HEK293T (cell line): Measurements from ENCODE around the gene STXBP3.

ENCODE experiments used
- CTCF ChIA-PET: fragments of 350-600 bp; formaldehyde crosslinking; extraction: SDS; loops from one replicate; lab custom pipeline; 2021; ENCODE audit warnings: antibody characterized with exemption, inconsistent platforms; lab: Yijun Ruan, JAX
- POLR2A ChIA-PET: fragments of 350-600 bp; formaldehyde crosslinking; extraction: SDS; loops from one replicate; lab custom pipeline; 2020; ENCODE audit warnings: antibody characterized with exemption, inconsistent platforms; lab: Yijun Ruan, JAX
- DNase-seq: peaks from one replicate; pipeline ENCODE4 v3.0.0; 2012; ENCODE audit warnings: mixed read lengths; ENCODE audit errors: extremely low spot score
- ARNT ChIP-seq: fragments of 450-650 bp; IDR thresholded peaks from 2 replicates; pipeline ENCODE4 v1.6.1; 2017; ENCODE audit warnings: mild to moderate bottlenecking
- BHLHE40 ChIP-seq: fragments of 450-650 bp; IDR thresholded peaks from 2 replicates; pipeline ENCODE4 v1.6.1; 2016; ENCODE audit warnings: mild to moderate bottlenecking, moderate library complexity, borderline replicate concordance
- CTBP1 ChIP-seq: fragments of 450-650 bp; IDR thresholded peaks from 2 replicates; pipeline ENCODE4 v1.6.1; 2016; ENCODE audit warnings: borderline replicate concordance
- ELF4 ChIP-seq: fragments of 450-650 bp; IDR thresholded peaks from 2 replicates; pipeline ENCODE4 v1.6.1; 2017; ENCODE audit warnings: antibody characterized with exemption
- FOXA1 ChIP-seq: fragments of 450-650 bp; IDR thresholded peaks from 2 replicates; pipeline ENCODE4 v1.6.1; 2016; ENCODE audit warnings: mild to moderate bottlenecking
- FOXK2 ChIP-seq: fragments of 450-650 bp; IDR thresholded peaks from 2 replicates; pipeline ENCODE4 v1.6.1; 2016; ENCODE audit warnings: mild to moderate bottlenecking
- FOXM1 ChIP-seq: fragments of 450-650 bp; IDR thresholded peaks from 2 replicates; pipeline ENCODE4 v1.6.1; 2017; ENCODE audit warnings: mild to moderate bottlenecking, borderline replicate concordance
- HDGF ChIP-seq: fragments of 450-650 bp; IDR thresholded peaks from 2 replicates; pipeline ENCODE4 v1.6.1; 2017; ENCODE audit warnings: antibody characterized with exemption, borderline replicate concordance
- L3MBTL2 ChIP-seq: fragments of 450-650 bp; conservative IDR thresholded peaks from 2 replicates; pipeline ENCODE4 v1.6.1; 2016; ENCODE audit warnings: mild to moderate bottlenecking
- LEF1 ChIP-seq: fragments of 450-650 bp; IDR thresholded peaks from 2 replicates; pipeline ENCODE4 v1.6.1; 2017; ENCODE audit warnings: mild to moderate bottlenecking, borderline replicate concordance
- NFRKB ChIP-seq: fragments of 450-650 bp; IDR thresholded peaks from 2 replicates; pipeline ENCODE4 v1.6.1; 2016; ENCODE audit warnings: mild to moderate bottlenecking, moderate library complexity
- SP1 ChIP-seq: fragments of 450-650 bp; IDR thresholded peaks from 2 replicates; pipeline ENCODE4 v1.6.1; 2017
- SUZ12 ChIP-seq: fragments of 450-650 bp; IDR thresholded peaks from 2 replicates; pipeline ENCODE4 v1.6.1; 2016; ENCODE audit warnings: mild to moderate bottlenecking
- TARDBP ChIP-seq: fragments of 450-650 bp; IDR thresholded peaks from 2 replicates; pipeline ENCODE4 v1.6.1; 2016
- ZNF384 ChIP-seq: fragments of 450-650 bp; IDR thresholded peaks from 2 replicates; pipeline ENCODE4 v1.6.1; 2016
- TF ChIP-seq, protein P1 (sequence below): fragments of 450-650 bp; IDR thresholded peaks from 2 replicates; pipeline ENCODE4 v1.6.1; 2016

STXBP3 gene

DNA sequence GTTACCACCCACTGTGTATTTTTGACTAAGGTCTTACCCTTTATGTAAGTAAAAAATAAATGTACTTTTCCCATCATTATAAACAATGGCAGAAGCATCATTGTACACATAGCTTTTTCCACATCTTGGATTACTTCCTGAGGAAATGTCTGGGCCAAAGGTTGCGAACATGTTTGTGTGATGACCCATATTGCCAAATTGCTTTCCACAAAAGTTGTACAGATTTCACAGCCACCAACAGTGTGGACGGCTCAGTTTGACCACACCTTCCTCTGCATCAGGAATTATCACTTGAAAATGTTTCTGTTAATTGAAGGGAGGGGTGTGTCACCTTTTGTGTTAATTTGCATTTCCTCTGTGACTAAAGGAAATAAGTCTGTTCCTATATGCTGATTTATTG lies 84.8 kb downstream of the STXBP3 start:
- DNase-seq = no peak
- POLR2A ChIA-PET = interaction anchor here (1.1 kb wide), 1 partner anchor 15 kb away, joined by 3 read pairs; no protein-coding TSS in a partner anchor
- CTCF ChIA-PET = interaction anchor here (0.6 to 6.8 kb wide), 3 partner anchors 66 to 282 kb away, joined by 4 to 65 read pairs (median 4); no protein-coding TSS in a partner anchor
- TF ChIP-seq ZNF384 = no peak
- no peak for TF ChIP-seq ARNT
- no peak for TF ChIP-seq NFRKB
- TF ChIP-seq SP1 = no peak
- no peak for TF ChIP-seq SUZ12
- TF ChIP-seq ELF4 = no peak
- no peak for TF ChIP-seq LEF1
- no peak for TF ChIP-seq HDGF
- no peak for TF ChIP-seq FOXA1
- TF ChIP-seq TARDBP = no peak
- TF ChIP-seq FOXM1 = no peak
- no peak for TF ChIP-seq BHLHE40
- TF ChIP-seq CTBP1 = no peak
- TF ChIP-seq L3MBTL2 = no peak
- TF ChIP-seq, protein P1, sequence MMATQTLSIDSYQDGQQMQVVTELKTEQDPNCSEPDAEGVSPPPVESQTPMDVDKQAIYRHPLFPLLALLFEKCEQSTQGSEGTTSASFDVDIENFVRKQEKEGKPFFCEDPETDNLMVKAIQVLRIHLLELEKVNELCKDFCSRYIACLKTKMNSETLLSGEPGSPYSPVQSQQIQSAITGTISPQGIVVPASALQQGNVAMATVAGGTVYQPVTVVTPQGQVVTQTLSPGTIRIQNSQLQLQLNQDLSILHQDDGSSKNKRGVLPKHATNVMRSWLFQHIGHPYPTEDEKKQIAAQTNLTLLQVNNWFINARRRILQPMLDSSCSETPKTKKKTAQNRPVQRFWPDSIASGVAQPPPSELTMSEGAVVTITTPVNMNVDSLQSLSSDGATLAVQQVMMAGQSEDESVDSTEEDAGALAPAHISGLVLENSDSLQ = no peak
- no peak for TF ChIP-seq FOXK2

DNA sequence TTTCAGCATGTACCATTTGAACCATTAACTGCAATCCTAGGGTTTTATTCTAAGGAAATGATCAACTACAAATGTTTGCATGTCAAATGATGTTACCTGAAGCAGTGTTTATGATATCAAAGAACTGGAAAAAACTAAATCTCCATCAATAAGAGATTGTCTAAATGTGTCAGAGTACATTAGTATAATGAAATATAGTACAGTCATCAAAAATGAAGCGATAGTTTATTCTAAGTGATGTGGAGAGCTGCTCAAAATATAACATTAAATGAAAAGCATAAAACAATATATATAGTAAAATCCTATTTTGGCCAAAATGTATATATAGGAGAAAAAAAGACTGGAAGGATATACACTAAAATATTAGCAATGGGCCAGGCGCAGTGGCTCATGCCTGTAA lies 86.5 kb downstream of the STXBP3 start:
- ChIA-PET POLR2A (no interaction called here), CTCF (no interaction called here)
- TF ChIP-seq HDGF = no peak
- TF ChIP-seq ELF4 = no peak
- no peak for TF ChIP-seq FOXM1
- no peak for TF ChIP-seq SUZ12
- TF ChIP-seq NFRKB = no peak
- TF ChIP-seq, protein P1 = no peak
- no peak for TF ChIP-seq FOXK2
- no peak for TF ChIP-seq FOXA1
- TF ChIP-seq SP1 = no peak
- no peak for DNase-seq

DNA sequence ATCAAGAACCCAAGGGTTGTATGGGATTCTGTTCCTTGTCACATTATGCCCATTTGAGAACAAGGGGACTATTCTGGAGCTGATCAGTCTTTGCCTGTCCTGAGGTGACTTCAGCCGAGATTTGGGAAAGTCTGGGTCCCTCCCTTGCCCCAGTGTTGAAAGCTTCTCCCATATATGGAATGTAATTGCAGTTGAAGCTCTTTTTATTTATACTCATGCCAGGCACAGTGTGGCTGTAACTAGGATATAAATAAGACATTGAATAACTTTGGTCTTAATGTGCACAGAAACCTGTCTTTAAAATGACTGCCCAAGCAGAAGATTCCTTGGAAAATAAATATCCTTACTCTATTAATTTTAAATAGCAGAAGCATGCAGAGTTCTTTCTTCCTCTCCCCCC lies 95.2 kb downstream of the STXBP3 start:
- CTCF ChIA-PET = interaction anchor here (0.9 kb wide), 1 partner anchor 14 kb away, joined by 4 read pairs; no protein-coding TSS in a partner anchor
- no peak for DNase-seq
- POLR2A ChIA-PET = no interaction called here
- TF ChIP-seq LEF1 = no peak
- TF ChIP-seq NFRKB = no peak
- no peak for TF ChIP-seq FOXK2
- no peak for TF ChIP-seq FOXM1
- TF ChIP-seq ZNF384 = no peak
- no peak for TF ChIP-seq BHLHE40
- no peak for TF ChIP-seq HDGF
- TF ChIP-seq ARNT = no peak
- no peak for TF ChIP-seq SUZ12
- TF ChIP-seq L3MBTL2 = no peak

DNA sequence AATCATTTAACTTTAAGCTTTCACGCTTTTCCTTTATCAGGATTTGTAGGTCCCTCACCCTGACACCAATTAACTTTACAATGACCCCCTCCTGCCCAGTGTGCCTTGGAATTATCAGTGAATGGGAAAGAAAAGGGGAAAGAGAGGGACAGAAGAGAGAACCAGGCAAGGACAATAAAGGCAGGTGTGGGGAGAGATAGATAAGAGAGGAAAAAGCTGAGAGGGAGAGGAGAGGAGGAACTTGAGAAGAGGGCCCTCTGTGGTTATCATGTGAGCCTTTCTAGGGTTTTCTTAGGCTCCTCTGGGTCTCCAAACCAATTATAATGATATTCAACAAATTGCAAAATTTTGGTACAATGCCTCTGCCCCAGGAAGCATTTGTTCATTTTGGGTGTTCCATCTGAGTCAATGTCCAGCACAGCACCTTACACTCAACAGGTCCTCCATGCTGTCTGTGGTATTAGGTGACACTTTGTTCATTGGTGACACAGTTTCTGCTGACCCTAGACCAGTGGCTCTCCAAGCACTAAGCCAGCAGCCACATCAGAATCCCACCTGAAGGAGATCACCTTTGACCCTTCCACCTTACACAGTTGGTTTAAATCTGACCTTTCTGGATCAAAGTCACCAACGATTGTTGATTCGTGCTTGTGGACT lies 96.2 kb downstream of the STXBP3 start:
- ChIA-PET POLR2A (no interaction called here), CTCF (interaction anchor here (1.0 kb wide), 1 partner anchor 1653 kb away, joined by 3 read pairs; no protein-coding TSS in a partner anchor)
- TF ChIP-seq, protein P1 = no peak
- TF ChIP-seq LEF1 (no peak), TARDBP (no peak), SP1 (no peak), ARNT (no peak), BHLHE40 (no peak), L3MBTL2 (no peak), FOXK2 (no peak), SUZ12 (no peak), FOXM1 (no peak), FOXA1 (no peak), CTBP1 (no peak), NFRKB (no peak), ZNF384 (no peak), HDGF (no peak), ELF4 (no peak)
- no peak for DNase-seq

DNA sequence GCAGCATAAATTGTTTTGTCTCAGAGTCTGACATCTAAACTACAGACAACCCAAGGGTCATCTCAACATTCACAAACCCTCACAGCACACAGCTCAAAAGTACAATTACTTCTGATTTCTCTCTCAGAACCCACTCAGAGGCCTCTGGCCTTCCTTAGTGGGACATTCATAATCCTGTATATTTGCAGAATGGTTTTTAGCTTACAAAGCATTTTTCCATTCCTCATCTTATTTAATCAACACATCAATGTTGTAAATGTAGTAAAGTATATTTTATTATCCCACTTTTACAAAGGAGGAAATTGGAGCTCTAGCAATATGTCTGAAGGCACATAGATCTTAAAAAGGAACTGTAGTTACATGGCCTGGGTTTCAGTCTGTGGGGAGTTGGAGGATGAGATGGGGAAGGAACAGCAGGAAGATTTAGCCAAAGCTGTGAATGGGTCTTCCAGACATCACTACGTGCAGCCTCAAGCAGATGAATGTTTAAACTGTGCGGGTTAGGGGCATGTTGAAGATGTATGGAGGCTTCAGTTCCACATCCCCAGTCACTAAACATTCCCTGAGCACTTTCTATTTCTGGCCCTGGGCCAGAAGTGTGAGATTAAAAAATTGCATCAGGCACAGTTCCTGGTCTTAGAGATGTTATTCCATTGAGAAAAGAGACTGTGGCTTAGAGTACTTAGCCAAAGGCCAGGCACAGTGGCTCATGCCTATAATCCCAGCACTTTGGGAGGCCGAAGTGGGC lies 97.1 kb downstream of the STXBP3 start:
- DNase-seq = no peak
- CTCF ChIA-PET = interaction anchor here (0.5 to 1.0 kb wide), 2 partner anchors 200 to 1652 kb away, joined by 3 read pairs; no protein-coding TSS in a partner anchor
- POLR2A ChIA-PET = no interaction called here
- TF ChIP-seq SP1 (no peak), NFRKB (no peak), TARDBP (no peak), FOXM1 (no peak), ZNF384 (no peak), BHLHE40 (no peak), L3MBTL2 (no peak), ARNT (no peak), HDGF (no peak), CTBP1 (no peak)
- TF ChIP-seq, protein P1 = no peak
